Endothelial cell of umbilical vein (primary cell): ENCODE data around the gene LMTK3. TPM values are rescaled to one million over a fixed set of nuclear protein-coding genes. Genes with fewer than 3 reads are reported as not detected.

Experiments
- BruUV-seq: library from RNA; stranded (reverse); fragments of 400-500 nt; replicated peaks from 2 replicates; lab custom pipeline; 2021; lab: Mats Ljungman, UMichigan
- CTCF ChIA-PET: fragments of 300-600, 350-600 bp; sonication (Branson Sonifier 250); formaldehyde crosslinking; loops from one replicate; lab custom pipeline; 2021; ENCODE audit warnings: antibody characterized with exemption, inconsistent platforms; lab: Charles Lee
- POLR2A ChIA-PET: fragments of 300-600, 350-600 bp; sonication (Branson Sonifier 250); formaldehyde crosslinking; loops from one replicate; lab custom pipeline; 2021; ENCODE audit warnings: antibody characterized with exemption, inconsistent platforms; lab: Charles Lee
- DNase-seq: peaks from one replicate; pipeline ENCODE4 v3.0.0-alpha.2; 2011; ENCODE audit warnings: low read depth, low spot score
- FAIRE-seq: peaks from 2 replicates; lab custom pipeline; 2011; peaks lifted over from hg19 to GRCh38; lab: Jason Lieb, UNC
- H2AFZ ChIP-seq: 2 replicates; pipeline ENCODE4 v1.6.0; 2012; ENCODE audit warnings: low read depth, low read length, control low read depth, inconsistent platforms
- H3K27ac ChIP-seq: 2 replicates; pipeline ENCODE4 v1.5.1; 2011; ENCODE audit warnings: low read depth, mild to moderate bottlenecking, control low read depth, low read length, moderate library complexity; ENCODE audit not compliant: insufficient read depth
- H3K27me3 ChIP-seq, 2 experiments: 2 replicates each; pipeline versions ENCODE4 v1.6.0 to v1.6.1; 2011; ENCODE audit warnings: low read length in 2 of 2, mixed read lengths in 1 of 2; ENCODE audit not compliant: control insufficient read depth in 2 of 2, insufficient read depth in 2 of 2
- H3K36me3 ChIP-seq, 2 experiments: 2 replicates in 1 of 2; 3 replicates in 1 of 2; pipeline ENCODE4 v1.5.1; 2011; ENCODE audit warnings: low read length in 2 of 2, mild to moderate bottlenecking in 1 of 2, moderate library complexity in 1 of 2; ENCODE audit not compliant: control insufficient read depth in 2 of 2, insufficient read depth in 2 of 2; ENCODE audit errors: extremely low read depth in 1 of 2
- H3K4me1 ChIP-seq: 3 replicates; pipeline ENCODE4 v1.5.1; 2011; ENCODE audit warnings: mild to moderate bottlenecking, low read length; ENCODE audit not compliant: control insufficient read depth, insufficient read depth; ENCODE audit errors: extremely low read depth
- H3K4me2 ChIP-seq: 2 replicates; pipeline ENCODE4 v1.6.1; 2011; ENCODE audit warnings: low read length, control low read depth, mixed read lengths; ENCODE audit not compliant: insufficient read depth
- H3K4me3 ChIP-seq, 3 experiments: fragments of 200-600 bp in 1 of 3; sonication (generic), shearing (Covaris generic) in 1 of 3; replicated peaks in 1 of 3; 2 replicates each; pipeline ENCODE4 v1.5.1; 2011 to 2016; ENCODE audit warnings: control low read depth in 3 of 3, low read length in 3 of 3, mild to moderate bottlenecking in 2 of 3, inconsistent platforms in 1 of 3, low read depth in 1 of 3, moderate library complexity in 1 of 3; ENCODE audit not compliant: insufficient read depth in 1 of 3
- H3K79me2 ChIP-seq: 2 replicates; pipeline ENCODE4 v1.6.0; 2012; ENCODE audit warnings: low read length, inconsistent platforms; ENCODE audit not compliant: control insufficient read depth, insufficient read depth
- H3K9ac ChIP-seq: replicated peaks from 2 replicates; pipeline ENCODE3; 2011; ENCODE audit warnings: low read length, control low read depth; ENCODE audit not compliant: insufficient read depth; ENCODE audit errors: extremely low read depth
- H3K9me1 ChIP-seq: replicated peaks from 3 replicates; pipeline ENCODE4 v1.6.0; 2011; ENCODE audit warnings: mild to moderate bottlenecking, low read length; ENCODE audit not compliant: control insufficient read depth, insufficient read depth; ENCODE audit errors: extremely low read depth
- H3K9me3 ChIP-seq: replicated peaks from 2 replicates; pipeline ENCODE4 v1.5.1; 2012; ENCODE audit warnings: low read length, inconsistent platforms; ENCODE audit not compliant: control insufficient read depth, insufficient read depth
- H4K20me1 ChIP-seq: replicated peaks from 2 replicates; pipeline ENCODE3; 2011; ENCODE audit warnings: mild to moderate bottlenecking, low read length; ENCODE audit not compliant: control insufficient read depth, insufficient read depth; ENCODE audit errors: extremely low read depth
- CTCF ChIP-seq, 2 donors: IDR thresholded peaks; 1 replicate in 1 of 2; 2 replicates in 1 of 2; pipeline ENCODE4 v1.5.1; 2011; ENCODE audit warnings: low read length in 2 of 2, mild to moderate bottlenecking in 2 of 2, moderate library complexity in 2 of 2, control low read depth in 1 of 2, inconsistent platforms in 1 of 2, low read depth in 1 of 2; ENCODE audit not compliant: insufficient read depth in 1 of 2; ENCODE audit errors: extremely low read depth in 1 of 2
- EZH2 ChIP-seq: IDR thresholded peaks from 2 replicates; pipeline ENCODE4 v1.6.1; 2012; ENCODE audit warnings: borderline replicate concordance, low read depth, mild to moderate bottlenecking, moderate library complexity, low read length, inconsistent platforms; ENCODE audit not compliant: severe bottlenecking
- FOS ChIP-seq: IDR thresholded peaks from 2 replicates; pipeline ENCODE4 v1.6.1; 2011; ENCODE audit warnings: mild to moderate bottlenecking, low read length, moderate library complexity, borderline replicate concordance; ENCODE audit not compliant: insufficient read depth
- GATA2 ChIP-seq: IDR thresholded peaks from 2 replicates; pipeline ENCODE4 v1.7.0; 2011; ENCODE audit warnings: low read depth, mild to moderate bottlenecking, moderate library complexity, mixed read lengths, low read length; ENCODE audit not compliant: insufficient read length, insufficient read depth
- JUN ChIP-seq: IDR thresholded peaks from 2 replicates; pipeline ENCODE4 v1.6.1; 2011; ENCODE audit warnings: borderline replicate concordance, low read depth; ENCODE audit not compliant: insufficient read length, insufficient read depth
- MAX ChIP-seq: IDR thresholded peaks from 2 replicates; pipeline ENCODE4 v1.6.1; 2011; ENCODE audit not compliant: insufficient read depth, insufficient read length
- MYC ChIP-seq: IDR thresholded peaks from one replicate; pipeline ENCODE4 v1.6.1; 2011; ENCODE audit warnings: mild to moderate bottlenecking, low read depth, low read length
- POLR2A ChIP-seq: IDR thresholded peaks from 2 replicates; pipeline ENCODE4 v1.6.1; 2012; ENCODE audit warnings: low read depth, mild to moderate bottlenecking, control low read depth, low read length
- POLR2AphosphoS5 ChIP-seq: IDR thresholded peaks from 2 replicates; pipeline ENCODE4 v1.6.1; 2012; ENCODE audit warnings: low read depth, mild to moderate bottlenecking, control low read depth, low read length, moderate library complexity; ENCODE audit not compliant: insufficient read depth
- dilution Hi-C: fragments of 300-500 bp; cut with MboI; formaldehyde crosslinking; loops from one replicate; pipeline ENCODE4 v1.15.0; 2019; ENCODE audit warnings: low sequenced_read_pairs; ENCODE audit not compliant: extremely low pct_ligation_motif_present
- intact Hi-C: fragments of 100-400 bp; cut with micrococcal nuclease; formaldehyde crosslinking; loops from one replicate; pipeline ENCODE4 v1.10.0; 2022
- polyA plus RNA-seq, 4 experiments: library from polyadenylated mRNA; depleted of rRNA in 3 of 4; stranded (reverse) in 3 of 4; unstranded in 1 of 4; fragments of >200 nt; gene quantifications; 2 replicates each; pipeline versions ENCODE4 v1.2.1 to v1.2.3, GENCODE V29; 2011 to 2012; ENCODE audit warnings: missing spikeins in 1 of 4
- total RNA-seq: library from RNA; stranded (reverse); gene quantifications from 2 replicates; pipeline ENCODE4 v1.2.3, GENCODE V29; 2021

Gene LMTK3
- total and polyA plus RNA-seq, 2 donors (not counting 3 experiments of a cell fraction or from before 2014, with no cell fraction given): 0.11 to 0.14 TPM

GRCh38 chr19:48445256-48445605 lies 66.4 kb downstream of the LMTK3 start:
- Histone ChIP-seq H3K4me3 (peak overlapping the region; percentile 85 to 97 (median 86)), H3K79me2 (peaks cover 12% of the 10 kb centered on the region), H3K4me1 (peaks cover 17% of the 10 kb centered on the region), H3K27ac (peak overlapping the region; percentile 52), H3K9me1 (no peaks in the 10 kb centered on the region), H2AFZ (peak overlapping the region; percentile 33), H3K9ac (peak overlapping the region; percentile 85), H4K20me1 (no peaks in the 10 kb centered on the region), H3K4me2 (peak overlapping the region; percentile 57), H3K36me3 (peaks cover 0 to 11% of the 10 kb centered on the region in 2 experiments), H3K27me3 (peaks cover 7 to 19% of the 10 kb centered on the region in 2 experiments), H3K9me3 (no peaks in the 10 kb centered on the region)
- peak; percentile 96 for DNase-seq
- dilution Hi-C loops (no loop called here), intact Hi-C loops (loop anchor here (1.0 to 5.0 kb wide), 9 partner anchors 21 to 178 kb away; partner anchors contain the start of genes CYTH2, KDELR1 and SYNGR4)
- BruUV-seq: no TSS peak
- POLR2A ChIA-PET: interaction anchor here (1.0 kb wide), 1 partner anchor 24 kb away, joined by 3 read pairs; no protein-coding TSS in a partner anchor
- FAIRE-seq: no peak
- CTCF ChIA-PET: interaction anchor here (0.5 to 2.4 kb wide), 26 partner anchors 10 to 155 kb away, joined by 3 to 52 read pairs (median 4); partner anchors contain the start of genes GRIN2D, KDELR1, SYNGR4 and TMEM143
- TF ChIP-seq GATA2 (peak; percentile 60), MAX (no peak), POLR2AphosphoS5 (no peak), CTCF (IDR thresholded peaks at IDR 0.05; ENCODE audit: extremely low read depth in 1 of 2, insufficient read depth in 1 of 2, low read depth in 1 of 2, low read length in 2 of 2) (peak; percentile 61 to 68)

- Histone ChIP-seq H2AFZ (peak overlapping the region; percentile 33), H3K36me3 (peaks cover 0 to 9% of the 10 kb centered on the region in 2 experiments), H4K20me1 (no peaks in the 10 kb centered on the region), H3K4me2 (peak overlapping the region; percentile 57), H3K4me3 (peak overlapping the region; percentile 5 to 86 (median 6)), H3K9me3 (no peaks in the 10 kb centered on the region), H3K27ac (no peak overlapping the region), H3K4me1 (peaks cover 17% of the 10 kb centered on the region), H3K9me1 (no peaks in the 10 kb centered on the region), H3K27me3 (peaks cover 7 to 19% of the 10 kb centered on the region in 2 experiments), H3K9ac (no peak overlapping the region), H3K79me2 (peaks cover 12% of the 10 kb centered on the region)
- ChIA-PET POLR2A (interaction anchor here (1.0 kb wide), 1 partner anchor 25 kb away, joined by 3 read pairs; no protein-coding TSS in a partner anchor), CTCF (interaction anchor here (0.5 to 2.4 kb wide), 23 partner anchors 10 to 156 kb away, joined by 3 to 52 read pairs (median 5); partner anchors contain the start of genes GRIN2D, KDELR1, SYNGR4 and TMEM143)
- intact Hi-C loops: loop anchor here (1.0 to 5.0 kb wide), 9 partner anchors 21 to 178 kb away; partner anchors contain the start of genes CYTH2, KDELR1 and SYNGR4
- TF ChIP-seq FOS (no peak), MYC (no peak), MAX (no peak), EZH2 (no peak), POLR2A (no peak), CTCF (IDR thresholded peaks at IDR 0.05; ENCODE audit: extremely low read depth in 1 of 2, insufficient read depth in 1 of 2, low read depth in 1 of 2, low read length in 2 of 2) (no peak), JUN (no peak), GATA2 (no peak), POLR2AphosphoS5 (no peak)
- DNase-seq: no peak
- dilution Hi-C loops: no loop called here
- BruUV-seq: no TSS peak
- FAIRE-seq: no peak
Measured at GRCh38 chr19:48444936-48445200, 66.8 kb downstream of the LMTK3 start.
